ENCODE data around the gene ZBTB17. TPM values are rescaled to one million over a fixed set of nuclear protein-coding genes. Genes with fewer than 3 reads are reported as not detected.

The ZBTB17 gene
- total RNA-seq, 2 donors from 2014 or later = 28.2 to 50.8 TPM

- Histone ChIP-seq H3K27me3 (replicated peaks; ENCODE audit: insufficient read depth) (no peaks in the 10 kb centered on the region), H3K9me3 (no peaks in the 10 kb centered on the region), H3K27ac (no peak overlapping the region), H3K4me1 (replicated peaks) (no peaks in the 10 kb centered on the region), H3K36me3 (no peaks in the 10 kb centered on the region), H3K4me3 (no peak overlapping the region)
- DNase-seq (ENCODE audit: low spot score) = no peak
- 87% methylated on average over 8 of the region's 8 CpGs for WGBS
- TF ChIP-seq POLR2A (IDR thresholded peaks at IDR 0.05) (no peak), POLR2AphosphoS5 (IDR thresholded peaks at IDR 0.05) (no peak)
- TF ChIP-seq, protein P1, sequence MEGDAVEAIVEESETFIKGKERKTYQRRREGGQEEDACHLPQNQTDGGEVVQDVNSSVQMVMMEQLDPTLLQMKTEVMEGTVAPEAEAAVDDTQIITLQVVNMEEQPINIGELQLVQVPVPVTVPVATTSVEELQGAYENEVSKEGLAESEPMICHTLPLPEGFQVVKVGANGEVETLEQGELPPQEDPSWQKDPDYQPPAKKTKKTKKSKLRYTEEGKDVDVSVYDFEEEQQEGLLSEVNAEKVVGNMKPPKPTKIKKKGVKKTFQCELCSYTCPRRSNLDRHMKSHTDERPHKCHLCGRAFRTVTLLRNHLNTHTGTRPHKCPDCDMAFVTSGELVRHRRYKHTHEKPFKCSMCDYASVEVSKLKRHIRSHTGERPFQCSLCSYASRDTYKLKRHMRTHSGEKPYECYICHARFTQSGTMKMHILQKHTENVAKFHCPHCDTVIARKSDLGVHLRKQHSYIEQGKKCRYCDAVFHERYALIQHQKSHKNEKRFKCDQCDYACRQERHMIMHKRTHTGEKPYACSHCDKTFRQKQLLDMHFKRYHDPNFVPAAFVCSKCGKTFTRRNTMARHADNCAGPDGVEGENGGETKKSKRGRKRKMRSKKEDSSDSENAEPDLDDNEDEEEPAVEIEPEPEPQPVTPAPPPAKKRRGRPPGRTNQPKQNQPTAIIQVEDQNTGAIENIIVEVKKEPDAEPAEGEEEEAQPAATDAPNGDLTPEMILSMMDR (IDR thresholded peaks at IDR 0.05) = no peak
- intact Hi-C loops (cut with DNase I) = no loop called here
Observed at GRCh38 chr1:15962671-15963362, 13.1 kb downstream of the ZBTB17 start.

- no peak overlapping the region for H3K27ac ChIP-seq
- WGBS = 92% methylated on average over 6 of the region's 6 CpGs
- no peaks in the 10 kb centered on the region for H3K27me3 ChIP-seq (replicated peaks; ENCODE audit: insufficient read depth)
- no peaks in the 10 kb centered on the region for H3K4me1 ChIP-seq (replicated peaks)
- no peaks in the 10 kb centered on the region for H3K36me3 ChIP-seq
- no peaks in the 10 kb centered on the region for H3K9me3 ChIP-seq
- DNase-seq (ENCODE audit: low spot score) = no peak
- TF ChIP-seq, protein P1 (IDR thresholded peaks at IDR 0.05) = no peak
- no peak for TF ChIP-seq POLR2AphosphoS5 (IDR thresholded peaks at IDR 0.05)
- TF ChIP-seq POLR2A (IDR thresholded peaks at IDR 0.05) = no peak
- no peak overlapping the region for H3K4me3 ChIP-seq
- intact Hi-C loops (cut with DNase I) = no loop called here
Observed at GRCh38 chr1:15962176-15962575, 13.7 kb downstream of the ZBTB17 start.

GRCh38 chr1:15961492-15961891, 14.4 kb downstream of the ZBTB17 start:
- no peaks in the 10 kb centered on the region for H3K36me3 ChIP-seq
- no peak overlapping the region for H3K4me3 ChIP-seq
- no peak for DNase-seq (ENCODE audit: low spot score)
- intact Hi-C loops (cut with DNase I) = no loop called here
- H3K27ac ChIP-seq = no peak overlapping the region
- no peaks in the 10 kb centered on the region for H3K9me3 ChIP-seq
- H3K27me3 ChIP-seq (replicated peaks; ENCODE audit: insufficient read depth) = no peaks in the 10 kb centered on the region
- WGBS = 86% methylated on average over 11 of the region's 11 CpGs
- TF ChIP-seq POLR2AphosphoS5 (IDR thresholded peaks at IDR 0.05) = no peak
- TF ChIP-seq, protein P1 (IDR thresholded peaks at IDR 0.05) = no peak
- TF ChIP-seq POLR2A (IDR thresholded peaks at IDR 0.05) = no peak
- H3K4me1 ChIP-seq (replicated peaks) = no peaks in the 10 kb centered on the region

DNA sequence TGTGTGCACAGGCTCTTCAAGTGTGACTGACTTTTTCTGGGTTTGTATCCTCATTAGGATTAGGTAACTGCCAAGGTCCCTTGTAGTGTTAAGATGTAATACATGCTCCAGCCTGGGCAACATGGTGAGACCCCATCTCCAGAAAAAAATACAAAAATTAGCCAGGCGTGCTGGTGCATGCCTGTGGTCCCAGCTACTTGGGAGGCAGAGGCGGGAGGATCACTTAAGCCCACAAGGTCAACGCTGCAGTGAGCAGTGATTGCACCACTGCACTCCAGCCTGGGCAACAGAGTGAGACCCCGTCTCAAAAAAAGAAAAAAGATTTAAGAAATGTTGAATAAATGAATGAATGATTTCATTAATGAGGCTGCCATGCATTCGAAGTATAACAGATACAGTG, 15.1 kb downstream of the ZBTB17 start:
- 96% methylated on average over 5 of the region's 5 CpGs for WGBS
- no peaks in the 10 kb centered on the region for H3K4me1 ChIP-seq (replicated peaks)

More for the DNA sequence above, 15.1 kb downstream of the ZBTB17 start:
- Histone ChIP-seq H3K27me3 (replicated peaks; ENCODE audit: insufficient read depth) (no peaks in the 10 kb centered on the region), H3K9me3 (no peaks in the 10 kb centered on the region), H3K4me3 (no peak overlapping the region), H3K36me3 (no peaks in the 10 kb centered on the region), H3K27ac (no peak overlapping the region)
- intact Hi-C loops (cut with DNase I) = no loop called here
- TF ChIP-seq POLR2AphosphoS5 (IDR thresholded peaks at IDR 0.05) = no peak
- TF ChIP-seq, protein P1 (IDR thresholded peaks at IDR 0.05) = no peak
- no peak for TF ChIP-seq POLR2A (IDR thresholded peaks at IDR 0.05)
- DNase-seq (ENCODE audit: low spot score) = no peak

Measured in prostate gland (tissue), 2 donors.